Duodenal mucosa (tissue), 2 donors: ENCODE measurements around the gene PLXNB3.
A peak's percentile ranks its signal among the peaks of the same experiment; 100 is the strongest.

Experiments used
- H3K27ac ChIP-seq: one replicate; pipeline ENCODE4 v1.7.0; 2013; ENCODE audit warnings: low read depth, low read length
- H3K27me3 ChIP-seq, 2 donors: one replicate each; pipeline ENCODE4 v1.7.0; 2013; ENCODE audit warnings: low read length in 2 of 2, control low read depth in 1 of 2; ENCODE audit not compliant: insufficient read depth in 2 of 2, control insufficient read depth in 1 of 2
- H3K36me3 ChIP-seq, 2 donors: one replicate each; pipeline ENCODE4 v1.7.0; 2013; ENCODE audit warnings: low read length in 2 of 2, control low read depth in 1 of 2; ENCODE audit not compliant: insufficient read depth in 2 of 2, control insufficient read depth in 1 of 2
- H3K4me1 ChIP-seq, 2 donors: one replicate each; pipeline ENCODE4 v1.7.0; 2013; ENCODE audit warnings: low read length in 2 of 2, control low read depth in 1 of 2; ENCODE audit not compliant: insufficient read depth in 2 of 2, control insufficient read depth in 1 of 2
- H3K4me3 ChIP-seq, 2 donors: one replicate each; pipeline ENCODE4 v1.7.0; 2013; ENCODE audit warnings: low read length in 2 of 2, low read depth in 1 of 2
- H3K9ac ChIP-seq, 2 donors: one replicate each; pipeline ENCODE4 v1.7.0; 2013; ENCODE audit warnings: low read length in 2 of 2, low read depth in 1 of 2
- H3K9me3 ChIP-seq, 2 donors: one replicate each; pipeline ENCODE4 v1.7.0; 2013; ENCODE audit warnings: low read length in 2 of 2, control low read depth in 1 of 2; ENCODE audit not compliant: control insufficient read depth in 1 of 2

PLXNB3 gene

GRCh38 chrX:153781428-153782047 lies 17.5 kb downstream of the PLXNB3 start:
- H3K27me3 ChIP-seq: peaks cover 0 to 9% of the 10 kb centered on the region in 2 donors
- peaks cover 0 to 10% of the 10 kb centered on the region in 2 donors for H3K36me3 ChIP-seq
- H3K27ac ChIP-seq: no peak overlapping the region
- no peaks in the 10 kb centered on the region for H3K9me3 ChIP-seq
- H3K9ac ChIP-seq: no peak overlapping the region
- H3K4me1 ChIP-seq: peaks cover 0 to 7% of the 10 kb centered on the region in 2 donors
- no peak overlapping the region for H3K4me3 ChIP-seq

GRCh38 chrX:153782313-153782712 lies 18.3 kb downstream of the PLXNB3 start:
- Histone ChIP-seq H3K9me3 (no peaks in the 10 kb centered on the region), H3K9ac (no peak overlapping the region), H3K36me3 (peaks cover 0 to 17% of the 10 kb centered on the region in 2 donors), H3K4me1 (peaks cover 0 to 7% of the 10 kb centered on the region in 2 donors), H3K4me3 (no peak overlapping the region), H3K27ac (no peak overlapping the region), H3K27me3 (peaks cover 0 to 9% of the 10 kb centered on the region in 2 donors)

GRCh38 chrX:153782871-153783270 lies 18.8 kb downstream of the PLXNB3 start:
- Histone ChIP-seq H3K9me3 (no peaks in the 10 kb centered on the region), H3K27me3 (peaks cover 0 to 9% of the 10 kb centered on the region in 2 donors), H3K9ac (no peak overlapping the region), H3K36me3 (peaks cover 0 to 22% of the 10 kb centered on the region in 2 donors), H3K4me3 (no peak overlapping the region), H3K27ac (no peak overlapping the region), H3K4me1 (peaks cover 0 to 7% of the 10 kb centered on the region in 2 donors)

- no peak overlapping the region for H3K9ac ChIP-seq
- H3K27me3 ChIP-seq: peaks cover 0 to 9% of the 10 kb centered on the region in 2 donors
Observed at GRCh38 chrX:153783378-153784013, 19.4 kb downstream of the PLXNB3 start.

GRCh38 chrX:153784325-153784967 lies 20.4 kb downstream of the PLXNB3 start:
- no peak overlapping the region for H3K27ac ChIP-seq
- H3K36me3 ChIP-seq: peaks cover 0 to 29% of the 10 kb centered on the region in 2 donors
- H3K4me1 ChIP-seq: peaks cover 0 to 7% of the 10 kb centered on the region in 2 donors
- no peak overlapping the region for H3K9ac ChIP-seq
- no peak overlapping the region for H3K4me3 ChIP-seq
- H3K27me3 ChIP-seq: peaks cover 0 to 9% of the 10 kb centered on the region in 2 donors
- H3K9me3 ChIP-seq: no peaks in the 10 kb centered on the region

More at GRCh38 chrX:153783378-153784013, 19.4 kb downstream of the PLXNB3 start:
- Histone ChIP-seq H3K4me3 (no peak overlapping the region), H3K36me3 (peaks cover 0 to 26% of the 10 kb centered on the region in 2 donors), H3K9me3 (no peaks in the 10 kb centered on the region), H3K4me1 (peaks cover 0 to 7% of the 10 kb centered on the region in 2 donors), H3K27ac (no peak overlapping the region)

GRCh38 chrX:153786669-153787068 lies 22.6 kb downstream of the PLXNB3 start:
- H3K36me3 ChIP-seq: peaks cover 0 to 35% of the 10 kb centered on the region in 2 donors
- no peak overlapping the region for H3K4me3 ChIP-seq
- no peaks in the 10 kb centered on the region for H3K9me3 ChIP-seq
- H3K9ac ChIP-seq: no peak overlapping the region
- no peaks in the 10 kb centered on the region for H3K4me1 ChIP-seq
- H3K27me3 ChIP-seq: no peaks in the 10 kb centered on the region
- H3K27ac ChIP-seq: no peak overlapping the region

GRCh38 chrX:153789654-153790053 lies 25.6 kb downstream of the PLXNB3 start:
- Histone ChIP-seq H3K4me3 (no peak overlapping the region), H3K4me1 (peaks cover 12 to 13% of the 10 kb centered on the region in 2 donors), H3K27me3 (no peaks in the 10 kb centered on the region), H3K9me3 (no peaks in the 10 kb centered on the region), H3K9ac (no peak overlapping the region), H3K27ac (no peak overlapping the region), H3K36me3 (peaks cover 0 to 35% of the 10 kb centered on the region in 2 donors)

GRCh38 chrX:153791104-153791852 lies 27.2 kb downstream of the PLXNB3 start:
- Histone ChIP-seq H3K27me3 (no peaks in the 10 kb centered on the region), H3K4me3 (no peak overlapping the region), H3K9me3 (no peaks in the 10 kb centered on the region), H3K36me3 (peaks cover 0 to 28% of the 10 kb centered on the region in 2 donors), H3K4me1 (peaks cover 21% of the 10 kb centered on the region in 2 donors), H3K27ac (no peak overlapping the region), H3K9ac (no peak overlapping the region)

GRCh38 chrX:153792368-153792767 lies 28.3 kb downstream of the PLXNB3 start:
- Histone ChIP-seq H3K27me3 (no peaks in the 10 kb centered on the region), H3K9ac (no peak overlapping the region), H3K9me3 (no peaks in the 10 kb centered on the region), H3K4me1 (peaks cover 21 to 22% of the 10 kb centered on the region in 2 donors), H3K4me3 (peak overlapping the region in 1 of 2 donors; percentile 80), H3K36me3 (peaks cover 0 to 21% of the 10 kb centered on the region in 2 donors), H3K27ac (no peak overlapping the region)
